Measurements from ENCODE around the gene CAMTA1.

CAMTA1 gene

GRCh38 chr1:6995789-6996188 lies 210.5 kb downstream of the CAMTA1 start:
- no CpG with 5 or more reads among the region's 5 CpGs for WGBS (ENCODE audit: extremely low coverage, insufficient coverage, insufficient read length)
- DNase-seq = no peak
- no peaks in the 10 kb centered on the region for H3K36me3 ChIP-seq (ENCODE audit: control insufficient read depth in 1 of 2, insufficient read depth in 2 of 2, low read length in 2 of 2)
- no peaks in the 10 kb centered on the region for H3K4me1 ChIP-seq (ENCODE audit: control insufficient read depth in 1 of 2, insufficient read depth in 2 of 2, low read length in 2 of 2)
- H3K79me2 ChIP-seq (ENCODE audit: control insufficient read depth, insufficient read depth, low read length, poor library complexity) = no peaks in the 10 kb centered on the region
- H4K8ac ChIP-seq (ENCODE audit: low read depth, low read length) = no peak overlapping the region
- no peak overlapping the region for H2BK120ac ChIP-seq (ENCODE audit: insufficient read depth, low read length, poor library complexity)
- no peak overlapping the region for H2AFZ ChIP-seq (ENCODE audit: insufficient read depth, low read length, poor library complexity)
- H3K18ac ChIP-seq (ENCODE audit: low read length) = no peak overlapping the region
- peaks cover 3% of the 10 kb centered on the region for H3K9me3 ChIP-seq (ENCODE audit: insufficient read depth, low read depth, low read length)
- no peak overlapping the region for H2BK5ac ChIP-seq (ENCODE audit: low read depth, low read length, poor library complexity)
- H4K91ac ChIP-seq (ENCODE audit: low read depth, low read length) = no peak overlapping the region
- no peak overlapping the region for H3K4me3 ChIP-seq (ENCODE audit: low read depth, low read length)
- H3K4ac ChIP-seq (ENCODE audit: low read depth, low read length) = no peak overlapping the region
- H3K27me3 ChIP-seq (ENCODE audit: insufficient read depth, low read length) = no peaks in the 10 kb centered on the region
- no peaks in the 10 kb centered on the region for H3K79me1 ChIP-seq (ENCODE audit: low read length)
- H2AK5ac ChIP-seq (ENCODE audit: low read length) = no peak overlapping the region
- H3K9ac ChIP-seq (ENCODE audit: low read length) = peak overlapping the region; percentile 69
- no peak overlapping the region for H2BK12ac ChIP-seq (ENCODE audit: low read length)
- H3K23ac ChIP-seq (ENCODE audit: low read length) = no peak overlapping the region
- H3K14ac ChIP-seq (ENCODE audit: low read length) = no peak overlapping the region
- no peak overlapping the region for H3K27ac ChIP-seq (ENCODE audit: low read depth, low read length)
- no peak overlapping the region for H3K4me2 ChIP-seq (ENCODE audit: low read length)
- no peak overlapping the region for H4K12ac ChIP-seq (ENCODE audit: low read depth, low read length)

- H3K9ac ChIP-seq (ENCODE audit: low read length) = no peak overlapping the region
- no peak overlapping the region for H3K4ac ChIP-seq (ENCODE audit: low read depth, low read length)
- H3K14ac ChIP-seq (ENCODE audit: low read length) = no peak overlapping the region
- H3K79me2 ChIP-seq (ENCODE audit: control insufficient read depth, insufficient read depth, low read length, poor library complexity) = no peaks in the 10 kb centered on the region
- H4K8ac ChIP-seq (ENCODE audit: low read depth, low read length) = no peak overlapping the region
- H2BK5ac ChIP-seq (ENCODE audit: low read depth, low read length, poor library complexity) = no peak overlapping the region
- H2AK5ac ChIP-seq (ENCODE audit: low read length) = no peak overlapping the region
- no peak overlapping the region for H2BK12ac ChIP-seq (ENCODE audit: low read length)
- H4K12ac ChIP-seq (ENCODE audit: low read depth, low read length) = no peak overlapping the region
- no peak overlapping the region for H3K27ac ChIP-seq (ENCODE audit: low read depth, low read length)
- no peaks in the 10 kb centered on the region for H3K79me1 ChIP-seq (ENCODE audit: low read length)
- H3K36me3 ChIP-seq (ENCODE audit: control insufficient read depth in 1 of 2, insufficient read depth in 2 of 2, low read length in 2 of 2) = no peaks in the 10 kb centered on the region
- H3K4me2 ChIP-seq (ENCODE audit: low read length) = no peak overlapping the region
- no peak overlapping the region for H3K18ac ChIP-seq (ENCODE audit: low read length)
- DNase-seq = no peak
- no peak overlapping the region for H3K4me3 ChIP-seq (ENCODE audit: low read depth, low read length)
- no peak overlapping the region for H2BK120ac ChIP-seq (ENCODE audit: insufficient read depth, low read length, poor library complexity)
- H3K4me1 ChIP-seq (ENCODE audit: control insufficient read depth in 1 of 2, insufficient read depth in 2 of 2, low read length in 2 of 2) = no peaks in the 10 kb centered on the region
- H3K27me3 ChIP-seq (ENCODE audit: insufficient read depth, low read length) = no peaks in the 10 kb centered on the region
- no peak overlapping the region for H4K91ac ChIP-seq (ENCODE audit: low read depth, low read length)
- H3K9me3 ChIP-seq (ENCODE audit: insufficient read depth, low read depth, low read length) = peaks cover 3% of the 10 kb centered on the region
- H3K23ac ChIP-seq (ENCODE audit: low read length) = no peak overlapping the region
- H2AFZ ChIP-seq (ENCODE audit: insufficient read depth, low read length, poor library complexity) = no peak overlapping the region
Measured at GRCh38 chr1:6996371-6996770, 211.1 kb downstream of the CAMTA1 start.

GRCh38 chr1:6996866-6997265 lies 211.6 kb downstream of the CAMTA1 start:
- Histone ChIP-seq H4K12ac (ENCODE audit: low read depth, low read length) (no peak overlapping the region), H3K4me1 (ENCODE audit: control insufficient read depth in 1 of 2, insufficient read depth in 2 of 2, low read length in 2 of 2) (no peaks in the 10 kb centered on the region), H3K4ac (ENCODE audit: low read depth, low read length) (no peak overlapping the region), H3K18ac (ENCODE audit: low read length) (no peak overlapping the region), H3K36me3 (ENCODE audit: control insufficient read depth in 1 of 2, insufficient read depth in 2 of 2, low read length in 2 of 2) (no peaks in the 10 kb centered on the region), H3K27me3 (ENCODE audit: insufficient read depth, low read length) (no peaks in the 10 kb centered on the region), H4K91ac (ENCODE audit: low read depth, low read length) (no peak overlapping the region), H2BK120ac (ENCODE audit: insufficient read depth, low read length, poor library complexity) (no peak overlapping the region), H3K79me2 (ENCODE audit: control insufficient read depth, insufficient read depth, low read length, poor library complexity) (no peaks in the 10 kb centered on the region), H3K79me1 (ENCODE audit: low read length) (no peaks in the 10 kb centered on the region), H3K23ac (ENCODE audit: low read length) (no peak overlapping the region), H4K8ac (ENCODE audit: low read depth, low read length) (no peak overlapping the region), H3K9me3 (ENCODE audit: insufficient read depth, low read depth, low read length) (peaks cover 3% of the 10 kb centered on the region), H3K4me3 (ENCODE audit: low read depth, low read length) (no peak overlapping the region), H2BK12ac (ENCODE audit: low read length) (no peak overlapping the region), H2BK5ac (ENCODE audit: low read depth, low read length, poor library complexity) (no peak overlapping the region), H3K27ac (ENCODE audit: low read depth, low read length) (no peak overlapping the region), H2AFZ (ENCODE audit: insufficient read depth, low read length, poor library complexity) (no peak overlapping the region), H3K4me2 (ENCODE audit: low read length) (no peak overlapping the region), H2AK5ac (ENCODE audit: low read length) (no peak overlapping the region), H3K14ac (ENCODE audit: low read length) (no peak overlapping the region), H3K9ac (ENCODE audit: low read length) (no peak overlapping the region)
- DNase-seq = no peak
- no CpG with 5 or more reads among the region's 10 CpGs for WGBS (ENCODE audit: extremely low coverage, insufficient coverage, insufficient read length)

- Histone ChIP-seq H2BK5ac (ENCODE audit: low read depth, low read length, poor library complexity) (no peak overlapping the region), H4K8ac (ENCODE audit: low read depth, low read length) (no peak overlapping the region)
Measured at GRCh38 chr1:6998267-6998666, 213.0 kb downstream of the CAMTA1 start.

More at GRCh38 chr1:6998267-6998666, 213.0 kb downstream of the CAMTA1 start:
- Histone ChIP-seq H3K4ac (ENCODE audit: low read depth, low read length) (no peak overlapping the region), H3K9ac (ENCODE audit: low read length) (no peak overlapping the region), H2BK120ac (ENCODE audit: insufficient read depth, low read length, poor library complexity) (no peak overlapping the region), H3K4me1 (ENCODE audit: control insufficient read depth in 1 of 2, insufficient read depth in 2 of 2, low read length in 2 of 2) (no peaks in the 10 kb centered on the region), H3K4me3 (ENCODE audit: low read depth, low read length) (no peak overlapping the region), H3K4me2 (ENCODE audit: low read length) (no peak overlapping the region), H2BK12ac (ENCODE audit: low read length) (no peak overlapping the region), H3K79me2 (ENCODE audit: control insufficient read depth, insufficient read depth, low read length, poor library complexity) (no peaks in the 10 kb centered on the region), H3K18ac (ENCODE audit: low read length) (no peak overlapping the region), H3K79me1 (ENCODE audit: low read length) (no peaks in the 10 kb centered on the region), H2AK5ac (ENCODE audit: low read length) (no peak overlapping the region), H4K91ac (ENCODE audit: low read depth, low read length) (no peak overlapping the region), H4K12ac (ENCODE audit: low read depth, low read length) (no peak overlapping the region), H3K9me3 (ENCODE audit: insufficient read depth, low read depth, low read length) (peaks cover 3% of the 10 kb centered on the region), H3K27me3 (ENCODE audit: insufficient read depth, low read length) (no peaks in the 10 kb centered on the region), H3K14ac (ENCODE audit: low read length) (no peak overlapping the region), H3K36me3 (ENCODE audit: control insufficient read depth in 1 of 2, insufficient read depth in 2 of 2, low read length in 2 of 2) (no peaks in the 10 kb centered on the region), H2AFZ (ENCODE audit: insufficient read depth, low read length, poor library complexity) (no peak overlapping the region), H3K23ac (ENCODE audit: low read length) (no peak overlapping the region), H3K27ac (ENCODE audit: low read depth, low read length) (no peak overlapping the region)
- peak in 1 of 2 donors; percentile 2 for DNase-seq
- no CpG with 5 or more reads among the region's 10 CpGs for WGBS (ENCODE audit: extremely low coverage, insufficient coverage, insufficient read length)
